LNCaP clone FGC (cell line): ENCODE results near the gene WDR12.

Experiments
- DNase-seq: peaks from one replicate; pipeline ENCODE4 v3.0.0-alpha.2; 2011; ENCODE audit warnings: low read depth
- H3K4me3 ChIP-seq: 2 replicates; pipeline ENCODE4 v1.5.1; 2011; ENCODE audit warnings: mild to moderate bottlenecking, low read depth, low read length, control low read depth
- CTCF ChIP-seq: IDR thresholded peaks from 2 replicates; pipeline ENCODE4 v1.5.1; 2012; ENCODE audit warnings: mild to moderate bottlenecking; ENCODE audit not compliant: control insufficient read depth, insufficient read depth; ENCODE audit errors: extremely low read depth

WDR12 gene

GRCh38 chr2:202848813-202849212 lies 62.7 kb downstream of the WDR12 start:
- no peak for DNase-seq
- no peak overlapping the region for H3K4me3 ChIP-seq
- no peak for TF ChIP-seq CTCF

- no peak for TF ChIP-seq CTCF
- no peak for DNase-seq
- no peak overlapping the region for H3K4me3 ChIP-seq
Observed at GRCh38 chr2:202847693-202848524, 63.6 kb downstream of the WDR12 start.

- no peak for DNase-seq
- TF ChIP-seq CTCF = no peak
- H3K4me3 ChIP-seq = no peak overlapping the region
Observed at GRCh38 chr2:202844656-202845055, 66.8 kb downstream of the WDR12 start.

- no peak overlapping the region for H3K4me3 ChIP-seq
- TF ChIP-seq CTCF = no peak
- no peak for DNase-seq
Observed at GRCh38 chr2:202842690-202843089, 68.8 kb downstream of the WDR12 start.

- no peak for DNase-seq
- TF ChIP-seq CTCF = no peak
- H3K4me3 ChIP-seq = no peak overlapping the region
Observed at GRCh38 chr2:202841090-202841867, 70.2 kb downstream of the WDR12 start.

GRCh38 chr2:202831242-202832220 lies 79.9 kb downstream of the WDR12 start:
- H3K4me3 ChIP-seq = no peak overlapping the region
- peak; percentile 76 for TF ChIP-seq CTCF
- DNase-seq = no peak
